GM18907 (cell line): Measurements from ENCODE around the gene PRKN.
"Not testable (repeated sequence)": the region's sequence is repeated elsewhere in the genome, so short reads cannot be mapped to it uniquely, and the experiment has no call there.

Experiments used
- ATAC-seq: cut with Tn5 transposase; IDR thresholded peaks from one replicate; pipeline ENCODE4 v1.9.1; 2021; ENCODE audit warnings: mild to moderate bottlenecking, moderate library complexity; ENCODE audit not compliant: unreplicated experiment

The PRKN gene

GRCh38 chr6:162679681-162680080 lies 47.9 kb downstream of the PRKN start:
- ATAC-seq = no peak

GRCh38 chr6:162678896-162679295 lies 48.7 kb downstream of the PRKN start:
- not testable (repeated sequence) for ATAC-seq

GRCh38 chr6:162675503-162675902 lies 52.1 kb downstream of the PRKN start:
- no peak for ATAC-seq

GRCh38 chr6:162674452-162674851 lies 53.1 kb downstream of the PRKN start:
- no peak for ATAC-seq

GRCh38 chr6:162671580-162672165 lies 55.9 kb downstream of the PRKN start:
- ATAC-seq = no peak

GRCh38 chr6:162670345-162670744 lies 57.2 kb downstream of the PRKN start:
- ATAC-seq = no peak

- no peak for ATAC-seq
Measured at GRCh38 chr6:162666246-162666645, 61.3 kb downstream of the PRKN start.

- ATAC-seq = no peak
Measured at GRCh38 chr6:162653808-162654207, 73.8 kb downstream of the PRKN start.

GRCh38 chr6:162651505-162651904 lies 76.1 kb downstream of the PRKN start:
- no peak for ATAC-seq

- no peak for ATAC-seq
Measured at GRCh38 chr6:162649271-162649670, 78.3 kb downstream of the PRKN start.

- ATAC-seq = no peak
Measured at GRCh38 chr6:162644153-162644552, 83.4 kb downstream of the PRKN start.

GRCh38 chr6:162640756-162641155 lies 86.8 kb downstream of the PRKN start:
- no peak for ATAC-seq

GRCh38 chr6:162639951-162640350 lies 87.6 kb downstream of the PRKN start:
- ATAC-seq = no peak

- ATAC-seq = no peak
Measured at GRCh38 chr6:162638931-162639574, 88.5 kb downstream of the PRKN start.

- no peak for ATAC-seq
Measured at GRCh38 chr6:162637317-162637716, 90.2 kb downstream of the PRKN start.

GRCh38 chr6:162636167-162636566 lies 91.4 kb downstream of the PRKN start:
- no peak for ATAC-seq

GRCh38 chr6:162631546-162631945 lies 96.0 kb downstream of the PRKN start:
- no peak for ATAC-seq

- no peak for ATAC-seq
Measured at GRCh38 chr6:162630069-162630468, 97.5 kb downstream of the PRKN start.

GRCh38 chr6:162627825-162628224 lies 99.7 kb downstream of the PRKN start:
- no peak for ATAC-seq

- no peak for ATAC-seq
Measured at GRCh38 chr6:162627362-162627761, 100.2 kb downstream of the PRKN start.

- no peak for ATAC-seq
Measured at GRCh38 chr6:162626869-162627268, 100.7 kb downstream of the PRKN start.

GRCh38 chr6:162625846-162626540 lies 101.6 kb downstream of the PRKN start:
- no peak for ATAC-seq
